ENCODE results near the gene CEACAM6. TPM values are rescaled to one million over a fixed set of nuclear protein-coding genes. Genes with fewer than 3 reads are reported as not detected.
A peak's percentile ranks its signal among the peaks of the same experiment; 100 is the strongest.

The CEACAM6 gene
- total and polyA plus RNA-seq, 2 donors (not counting 1 experiment from before 2014, with no cell fraction given): not detected

GRCh38 chr19:41741244-41741554 lies 14.1 kb upstream of the CEACAM6 start:
- 100% methylated on average over 1 of the region's 2 CpGs for WGBS (ENCODE audit: insufficient coverage)
- Histone ChIP-seq H3K4me2 (replicated peaks; ENCODE audit: low read depth, low read length, poor library complexity, severe bottlenecking) (no peak overlapping the region), H3K79me2 (ENCODE audit: control insufficient read depth, insufficient read depth, low read length) (no peaks in the 10 kb centered on the region), H3K4me3 (ENCODE audit: control extremely low read depth in 1 of 5, extremely low read depth in 1 of 5, insufficient read depth in 1 of 5, low read depth in 2 of 5, low read length in 4 of 5) (no peak overlapping the region), H3K9me3 (ENCODE audit: control extremely low read depth in 1 of 3, control insufficient read depth in 2 of 3, insufficient read depth in 1 of 3, low read length in 2 of 3) (no peaks in the 10 kb centered on the region), H3K36me3 (replicated peaks in 1 of 2; ENCODE audit: control extremely low read depth in 1 of 2, control insufficient read depth in 1 of 2, extremely low read depth in 1 of 2, insufficient read depth in 2 of 2, low read length in 1 of 2) (no peaks in the 10 kb centered on the region), H3K27me3 (replicated peaks in 1 of 4; ENCODE audit: control extremely low read depth in 1 of 4, control insufficient read depth in 3 of 4, insufficient read depth in 4 of 4, low read length in 3 of 4) (peaks cover 0 to 8% (median 1%) of the 10 kb centered on the region in 4 experiments), H3K4me1 (ENCODE audit: control insufficient read depth in 2 of 2, insufficient read depth in 2 of 2, low read length in 2 of 2) (peaks cover 10 to 15% of the 10 kb centered on the region in 2 donors), H2AFZ (ENCODE audit: insufficient read depth, low read depth, low read length, poor library complexity, severe bottlenecking) (no peak overlapping the region), H3K9ac (ENCODE audit: low read length) (no peak overlapping the region), H3K27ac (ENCODE audit: low read length in 2 of 2) (no peak overlapping the region), H4K20me1 (ENCODE audit: control insufficient read depth, insufficient read depth, low read length, poor library complexity, severe bottlenecking) (no peaks in the 10 kb centered on the region)
- H3K27ac Mint-ChIP-seq: no peak overlapping the region
- no peak overlapping the region for H3K4me3 Mint-ChIP-seq
- TF ChIP-seq EZH2 (IDR thresholded peaks at IDR 0.05; ENCODE audit: borderline replicate concordance, insufficient read depth, low read depth, low read length, poor library complexity, severe bottlenecking): no peak
- TF ChIP-seq CTCF (IDR thresholded peaks at IDR 0.05): no peak
- no peak for DNase-seq
- peaks cover 29% of the 10 kb centered on the region for H3K27me3 Mint-ChIP-seq
- intact Hi-C loops (cut with micrococcal nuclease): no loop called here
- POLR2A ChIA-PET: no interaction called here
- CTCF ChIA-PET: interaction anchor here (1.8 to 5.4 kb wide), 2 partner anchors 12 to 55 kb away, joined by 3 to 39 read pairs; no protein-coding TSS in a partner anchor
- no peaks in the 10 kb centered on the region for H3K9me3 Mint-ChIP-seq (ENCODE audit: insufficient read depth)
- no peak for ATAC-seq (ENCODE audit: low read depth)
- H3K4me1 Mint-ChIP-seq: peaks cover 6% of the 10 kb centered on the region

- intact Hi-C loops (cut with micrococcal nuclease): loop anchor here (5.0 kb wide), 1 partner anchor 103 kb away; no protein-coding TSS in a partner anchor
- WGBS (ENCODE audit: insufficient coverage): no CpG with 5 or more reads among the region's 4 CpGs
- no peaks in the 10 kb centered on the region for H3K9me3 ChIP-seq (ENCODE audit: control extremely low read depth in 1 of 3, control insufficient read depth in 2 of 3, insufficient read depth in 1 of 3, low read length in 2 of 3)
- no peak overlapping the region for H3K4me2 ChIP-seq (replicated peaks; ENCODE audit: low read depth, low read length, poor library complexity, severe bottlenecking)
- ChIA-PET CTCF (interaction anchor here (1.0 to 5.4 kb wide), 3 partner anchors 8 to 38 kb away, joined by 3 to 39 read pairs (median 9); no protein-coding TSS in a partner anchor), POLR2A (no interaction called here)
- H3K4me3 ChIP-seq (ENCODE audit: control extremely low read depth in 1 of 5, extremely low read depth in 1 of 5, insufficient read depth in 1 of 5, low read depth in 2 of 5, low read length in 4 of 5): no peak overlapping the region
- DNase-seq: peak; percentile 45
- H3K9ac ChIP-seq (ENCODE audit: low read length): no peak overlapping the region
- H3K27ac ChIP-seq (ENCODE audit: low read length in 2 of 2): no peak overlapping the region
- no peaks in the 10 kb centered on the region for H3K79me2 ChIP-seq (ENCODE audit: control insufficient read depth, insufficient read depth, low read length)
- no peak overlapping the region for H2AFZ ChIP-seq (ENCODE audit: insufficient read depth, low read depth, low read length, poor library complexity, severe bottlenecking)
- no peak overlapping the region for H3K27ac Mint-ChIP-seq
- no peak for ATAC-seq (ENCODE audit: low read depth)
- peaks cover 39% of the 10 kb centered on the region for H3K27me3 Mint-ChIP-seq
- H3K4me3 Mint-ChIP-seq: no peak overlapping the region
- TF ChIP-seq EZH2 (IDR thresholded peaks at IDR 0.05; ENCODE audit: borderline replicate concordance, insufficient read depth, low read depth, low read length, poor library complexity, severe bottlenecking) (no peak), CTCF (IDR thresholded peaks at IDR 0.05) (no peak)
- H3K9me3 Mint-ChIP-seq (ENCODE audit: insufficient read depth): no peaks in the 10 kb centered on the region
- H3K27me3 ChIP-seq (replicated peaks in 1 of 4; ENCODE audit: control extremely low read depth in 1 of 4, control insufficient read depth in 3 of 4, insufficient read depth in 4 of 4, low read length in 3 of 4): peaks cover 0 to 22% (median 5%) of the 10 kb centered on the region in 4 experiments
- no peaks in the 10 kb centered on the region for H4K20me1 ChIP-seq (ENCODE audit: control insufficient read depth, insufficient read depth, low read length, poor library complexity, severe bottlenecking)
- peaks cover 11% of the 10 kb centered on the region for H3K4me1 Mint-ChIP-seq
- H3K4me1 ChIP-seq (ENCODE audit: control insufficient read depth in 2 of 2, insufficient read depth in 2 of 2, low read length in 2 of 2): peaks cover 10 to 20% of the 10 kb centered on the region in 2 donors
- no peaks in the 10 kb centered on the region for H3K36me3 ChIP-seq (replicated peaks in 1 of 2; ENCODE audit: control extremely low read depth in 1 of 2, control insufficient read depth in 1 of 2, extremely low read depth in 1 of 2, insufficient read depth in 2 of 2, low read length in 1 of 2)
Observed at GRCh38 chr19:41744850-41745249, 10.5 kb upstream of the CEACAM6 start.
